ENCODE measurements around the gene PRKCE. TPM values are rescaled to one million over a fixed set of nuclear protein-coding genes. Genes with fewer than 3 reads are reported as not detected.
"Not testable (repeated sequence)": the region's sequence is repeated elsewhere in the genome, so short reads cannot be mapped to it uniquely, and the experiment has no call there.

The PRKCE gene
- total RNA-seq, 1 donor from 2014 or later: 14.8 TPM

- ATAC-seq (peak; percentile 80), DNase-seq (peak; percentile 53)
- intact Hi-C loops (cut with micrococcal nuclease): no loop called here
Observed at GRCh38 chr2:45839508-45840251, 188.2 kb downstream of the PRKCE start.

DNA sequence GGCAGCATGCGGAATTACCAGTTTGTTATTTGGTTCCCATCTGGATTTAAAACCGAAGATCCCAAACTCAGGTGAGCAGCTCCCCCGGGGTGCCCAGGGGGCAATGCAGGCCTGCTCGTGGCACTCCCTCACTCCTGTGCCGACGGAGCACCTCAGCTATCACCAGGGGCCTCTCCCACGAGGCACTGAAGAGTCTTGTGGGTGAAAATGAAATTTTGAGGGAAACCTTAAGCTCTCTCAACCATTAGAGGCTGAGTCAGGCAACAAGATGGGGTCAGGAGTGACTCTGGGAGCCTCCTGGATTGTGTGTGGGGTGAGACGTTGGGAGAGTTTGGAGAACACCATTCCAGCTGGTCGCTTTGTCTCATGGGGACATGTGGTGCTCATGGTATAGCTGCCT lies 189.0 kb downstream of the PRKCE start:
- ATAC-seq: no peak
- no peak for DNase-seq
- intact Hi-C loops (cut with micrococcal nuclease): no loop called here

- intact Hi-C loops (cut with micrococcal nuclease): no loop called here
- DNase-seq (no peak), ATAC-seq (no peak)
Observed at GRCh38 chr2:45841752-45842407, 190.4 kb downstream of the PRKCE start.

GRCh38 chr2:45843136-45843535 lies 191.7 kb downstream of the PRKCE start:
- no peak for ATAC-seq
- DNase-seq: no peak
- intact Hi-C loops (cut with micrococcal nuclease): no loop called here

DNA sequence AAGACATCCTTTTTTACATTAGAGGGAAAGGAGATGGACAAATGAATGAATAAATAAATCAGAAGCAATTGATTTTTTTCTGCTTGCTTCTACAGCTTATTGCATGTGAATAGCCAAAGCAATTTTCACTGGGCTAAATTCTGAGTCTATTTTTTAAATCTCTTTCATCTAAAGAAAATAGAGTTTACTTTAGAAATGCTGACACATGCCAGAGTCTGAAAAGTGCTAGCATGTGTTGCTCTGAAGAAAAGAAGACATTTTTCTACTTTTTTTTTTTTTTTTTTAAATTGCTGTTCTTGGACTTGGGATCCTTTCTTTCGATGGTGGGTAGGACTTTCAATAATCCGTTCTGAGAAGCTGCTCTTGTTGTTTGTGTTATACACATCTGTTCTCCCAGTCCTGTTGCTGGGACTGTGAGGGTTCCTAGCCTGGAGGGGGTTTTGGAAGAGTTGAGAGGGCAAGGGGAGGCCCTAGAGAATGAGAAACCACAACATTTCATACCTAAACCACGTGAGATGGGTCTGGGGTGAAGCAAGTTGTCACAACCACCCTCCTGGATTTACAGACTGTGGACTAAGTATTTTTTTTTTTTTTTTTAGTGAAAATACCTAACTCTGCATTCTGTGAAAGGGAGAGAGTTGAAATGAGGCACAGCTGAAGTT lies 193.5 kb downstream of the PRKCE start:
- intact Hi-C loops (cut with micrococcal nuclease): no loop called here
- no peak for DNase-seq

DNA sequence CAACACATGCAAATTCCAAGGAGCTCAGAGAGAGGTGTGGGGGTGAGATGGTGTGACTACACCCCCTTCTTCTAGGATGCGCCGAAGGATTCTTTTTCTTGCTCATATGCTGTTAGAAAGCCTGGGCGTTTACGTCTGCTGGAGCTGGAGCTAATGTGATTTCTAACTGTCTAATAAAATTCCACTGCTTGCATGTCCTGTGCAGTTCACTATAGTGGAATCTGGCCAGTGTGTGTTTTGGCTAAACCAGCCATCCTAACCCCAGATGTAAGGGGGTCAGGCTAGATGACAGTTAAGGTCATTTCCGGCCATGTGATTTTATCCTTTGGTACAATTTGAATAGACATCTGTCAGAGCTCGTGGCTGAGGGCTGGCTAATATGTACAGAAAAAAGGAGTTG lies 194.1 kb downstream of the PRKCE start:
- DNase-seq (no peak), ATAC-seq (peak; percentile 41)
- intact Hi-C loops (cut with micrococcal nuclease): no loop called here

More for the DNA sequence above, 193.5 kb downstream of the PRKCE start:
- ATAC-seq: no peak

- peak; percentile 50 for ATAC-seq
- intact Hi-C loops (cut with micrococcal nuclease): no loop called here
Observed at GRCh38 chr2:45849491-45850283, 198.2 kb downstream of the PRKCE start.

GRCh38 chr2:45850558-45850957 lies 199.1 kb downstream of the PRKCE start:
- DNase-seq (no peak), ATAC-seq (no peak)
- intact Hi-C loops (cut with micrococcal nuclease): no loop called here

More at GRCh38 chr2:45849491-45850283, 198.2 kb downstream of the PRKCE start:
- DNase-seq: no peak

- ATAC-seq (no peak), DNase-seq (no peak)
- intact Hi-C loops (cut with micrococcal nuclease): no loop called here
Observed at GRCh38 chr2:45851111-45851510, 199.6 kb downstream of the PRKCE start.

DNA sequence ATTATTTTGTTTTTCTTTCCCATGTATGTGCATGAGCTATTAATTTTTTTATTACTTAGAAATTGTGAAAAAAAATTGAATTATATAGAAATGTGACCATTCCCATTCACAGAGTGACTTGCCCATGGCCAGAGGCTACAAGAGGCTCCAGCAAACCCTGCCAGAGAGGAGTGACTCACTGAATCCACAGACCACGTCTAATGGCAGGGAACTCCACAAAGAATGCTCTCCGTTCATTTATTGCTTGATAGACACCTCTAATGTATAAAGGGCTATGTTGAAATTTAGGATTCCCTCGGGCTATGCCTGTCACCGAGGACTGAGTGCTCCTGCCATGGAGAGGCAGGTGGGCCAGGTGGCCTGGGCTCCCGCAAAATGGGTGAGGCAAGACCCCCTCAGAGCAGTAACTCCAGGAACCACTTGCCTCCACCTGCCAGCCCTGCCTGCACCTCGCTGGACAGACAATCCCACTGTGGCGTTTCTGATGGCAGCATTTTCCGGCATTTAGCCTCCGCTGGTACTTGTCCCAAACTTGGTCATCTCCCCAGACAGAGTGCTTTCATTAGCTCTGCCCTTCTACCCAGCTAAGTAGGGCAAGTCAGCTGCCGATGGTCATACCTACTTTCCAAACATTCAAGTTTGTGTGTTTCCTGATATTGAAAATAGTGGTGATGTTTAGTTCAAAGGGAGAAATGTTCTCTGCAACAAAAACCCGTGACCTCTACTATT lies 200.3 kb downstream of the PRKCE start:
- intact Hi-C loops (cut with micrococcal nuclease): no loop called here
- peak; percentile 68 for ATAC-seq
- DNase-seq: no peak

DNA sequence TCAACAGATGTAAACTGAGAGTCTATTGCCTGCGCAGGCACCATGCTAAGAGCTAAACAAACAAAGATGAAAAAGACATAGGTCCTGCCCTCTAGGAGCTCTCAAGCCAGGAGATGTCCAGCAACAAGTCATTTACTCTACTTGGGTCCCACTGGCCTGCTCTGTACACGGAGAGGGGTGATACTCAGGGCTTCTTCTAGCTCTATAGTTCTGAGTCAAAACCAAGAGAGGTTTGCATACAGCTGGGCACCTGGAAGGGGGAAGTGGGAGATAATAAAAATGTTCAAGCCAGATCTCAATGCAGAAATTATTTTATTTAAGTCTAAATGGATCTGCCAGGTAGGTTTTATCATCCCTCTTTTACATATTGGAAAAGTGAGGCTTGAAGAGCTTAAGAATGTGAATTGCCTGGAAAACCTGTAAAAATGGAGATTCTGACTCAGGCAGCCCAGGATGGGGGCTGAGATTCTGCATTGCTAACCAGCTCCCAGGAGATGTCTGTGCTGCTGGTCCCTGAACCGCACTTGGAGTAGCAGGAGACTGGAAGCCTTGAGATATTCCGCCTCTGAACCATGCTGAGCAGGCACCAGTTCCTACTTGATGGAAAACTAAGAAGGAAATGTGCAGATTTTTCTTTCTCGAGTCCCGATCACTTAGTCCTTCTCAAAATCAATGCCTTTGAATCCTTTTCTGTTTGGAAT lies 201.1 kb downstream of the PRKCE start:
- DNase-seq: no peak
- ATAC-seq: no peak
- intact Hi-C loops (cut with micrococcal nuclease): no loop called here

DNA sequence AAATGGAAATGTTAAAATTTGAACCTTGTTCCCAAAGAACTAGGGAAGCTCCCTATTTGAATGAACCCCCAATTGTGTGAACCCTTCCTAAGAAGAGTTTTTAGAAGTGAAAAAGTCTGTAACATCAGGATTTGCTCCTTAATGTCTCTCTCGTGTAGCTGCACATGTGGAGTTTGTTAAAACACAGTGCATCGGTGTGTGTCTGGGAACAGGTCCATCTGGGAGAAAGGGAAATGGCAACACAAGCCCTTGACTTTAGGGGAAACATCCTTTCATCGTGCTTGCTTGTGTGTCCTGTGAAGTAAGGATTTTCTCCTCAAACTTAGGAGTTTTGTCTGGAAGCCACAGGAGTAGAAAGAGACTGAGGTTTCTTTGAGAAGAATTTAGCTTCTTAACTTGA lies 203.9 kb downstream of the PRKCE start:
- ATAC-seq (peak; percentile 21), DNase-seq (no peak)
- intact Hi-C loops (cut with micrococcal nuclease): no loop called here

- DNase-seq (no peak), ATAC-seq (peak; percentile 12)
- intact Hi-C loops (cut with micrococcal nuclease): no loop called here
Observed at GRCh38 chr2:45856391-45857274, 205.2 kb downstream of the PRKCE start.

DNA sequence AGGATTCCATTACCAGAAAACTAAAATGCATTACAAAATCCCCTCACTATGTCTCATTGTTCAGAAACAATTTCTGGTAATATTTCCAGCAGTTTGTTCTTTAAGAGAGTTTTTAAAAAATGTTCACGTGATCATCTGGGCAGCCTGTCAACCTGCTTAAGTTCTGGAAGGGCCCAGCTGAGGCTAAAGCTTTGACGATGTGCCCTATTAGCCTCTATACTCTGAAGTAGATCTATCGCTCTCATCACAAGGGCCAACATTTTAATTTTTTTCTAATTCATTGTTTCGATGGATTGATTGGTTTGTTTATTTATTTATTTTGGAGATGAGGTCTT lies 205.8 kb downstream of the PRKCE start:
- ATAC-seq: no peak
- DNase-seq: no peak
- intact Hi-C loops (cut with micrococcal nuclease): no loop called here

GRCh38 chr2:45857867-45858520 lies 206.5 kb downstream of the PRKCE start:
- ATAC-seq (no peak), DNase-seq (no peak)
- intact Hi-C loops (cut with micrococcal nuclease): no loop called here

- intact Hi-C loops (cut with micrococcal nuclease); DNase-seq; ATAC-seq: not testable (repeated sequence)
Observed at GRCh38 chr2:45858872-45859271, 207.4 kb downstream of the PRKCE start.

DNA sequence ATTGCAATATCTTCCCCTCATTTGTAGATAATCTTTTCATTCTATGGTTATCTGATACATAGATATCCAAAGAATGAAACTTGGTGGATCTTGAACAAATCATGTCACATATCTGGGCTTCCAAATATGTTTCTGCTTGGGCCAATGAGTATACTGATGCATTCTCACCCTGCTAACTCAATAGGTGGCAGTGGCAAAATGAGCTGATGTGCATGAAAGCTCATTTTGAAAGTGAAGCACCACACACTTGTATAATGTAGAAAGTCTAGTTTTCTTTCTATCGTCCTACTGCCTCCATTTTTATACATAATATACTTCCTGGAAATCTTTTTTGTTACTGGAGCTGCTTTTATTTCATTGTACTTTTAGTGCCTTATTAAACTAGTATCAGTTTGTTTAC lies 208.2 kb downstream of the PRKCE start:
- intact Hi-C loops (cut with micrococcal nuclease): no loop called here

More for the DNA sequence above, 208.2 kb downstream of the PRKCE start:
- DNase-seq (no peak), ATAC-seq (no peak)

Measured in left ventricle myocardium superior (tissue), 1 donor.